ENCODE data around the gene WASHC3. TPM values are rescaled to one million over a fixed set of nuclear protein-coding genes. Genes with fewer than 3 reads are reported as not detected.

Gene WASHC3
- total and polyA plus RNA-seq, 12 donors, result 33.2 to 55.2 (median 43.1) TPM

DNA sequence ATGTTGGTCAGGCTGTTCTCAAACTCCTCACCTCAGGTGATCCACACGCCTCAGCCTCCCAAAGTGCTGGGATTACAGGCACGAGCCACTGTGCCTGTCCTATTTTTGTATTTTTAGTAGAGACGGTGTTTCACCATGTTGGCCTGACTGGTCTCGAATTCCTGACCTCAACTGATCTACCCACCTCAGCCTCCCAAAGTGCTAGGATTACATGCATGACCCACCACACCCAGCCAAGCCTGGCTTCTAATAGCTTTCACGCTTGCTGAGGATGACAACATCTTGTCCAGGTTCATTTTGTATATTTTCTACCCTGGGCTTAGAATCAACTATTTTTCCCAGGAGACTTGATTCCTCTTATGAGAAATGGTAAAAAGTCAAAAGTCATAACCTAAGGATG is 64.7 kb downstream of the WASHC3 start:
- WGBS, 2 donors, result 83 to 86% methylated on average over 5 of the region's 5 CpGs
- no peak for DNase-seq

DNA sequence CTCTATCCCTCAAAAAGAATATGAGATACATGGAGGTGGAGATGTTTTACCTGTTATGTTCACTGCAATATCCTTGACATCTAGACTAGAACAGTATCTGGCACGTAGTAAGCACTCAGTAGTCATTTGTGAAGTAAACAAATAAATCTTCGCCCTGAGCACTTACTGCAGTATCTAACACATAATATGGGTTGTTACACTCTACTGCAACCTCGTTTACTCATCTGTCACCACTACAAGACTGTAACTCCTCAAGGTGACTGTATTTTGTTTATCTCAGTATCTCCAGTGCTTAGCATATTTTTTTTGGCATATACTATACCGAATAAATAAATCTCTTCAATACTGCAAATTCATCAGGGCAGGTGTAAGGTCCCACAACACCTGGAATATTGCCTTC is 66.1 kb downstream of the WASHC3 start:
- H3K27ac ChIP-seq, result no peak overlapping the region
- 72 to 78% methylated on average over 4 of the region's 4 CpGs for WGBS, 2 donors
- TF ChIP-seq, protein P1, sequence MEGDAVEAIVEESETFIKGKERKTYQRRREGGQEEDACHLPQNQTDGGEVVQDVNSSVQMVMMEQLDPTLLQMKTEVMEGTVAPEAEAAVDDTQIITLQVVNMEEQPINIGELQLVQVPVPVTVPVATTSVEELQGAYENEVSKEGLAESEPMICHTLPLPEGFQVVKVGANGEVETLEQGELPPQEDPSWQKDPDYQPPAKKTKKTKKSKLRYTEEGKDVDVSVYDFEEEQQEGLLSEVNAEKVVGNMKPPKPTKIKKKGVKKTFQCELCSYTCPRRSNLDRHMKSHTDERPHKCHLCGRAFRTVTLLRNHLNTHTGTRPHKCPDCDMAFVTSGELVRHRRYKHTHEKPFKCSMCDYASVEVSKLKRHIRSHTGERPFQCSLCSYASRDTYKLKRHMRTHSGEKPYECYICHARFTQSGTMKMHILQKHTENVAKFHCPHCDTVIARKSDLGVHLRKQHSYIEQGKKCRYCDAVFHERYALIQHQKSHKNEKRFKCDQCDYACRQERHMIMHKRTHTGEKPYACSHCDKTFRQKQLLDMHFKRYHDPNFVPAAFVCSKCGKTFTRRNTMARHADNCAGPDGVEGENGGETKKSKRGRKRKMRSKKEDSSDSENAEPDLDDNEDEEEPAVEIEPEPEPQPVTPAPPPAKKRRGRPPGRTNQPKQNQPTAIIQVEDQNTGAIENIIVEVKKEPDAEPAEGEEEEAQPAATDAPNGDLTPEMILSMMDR (IDR thresholded peaks at IDR 0.05), result no peak
- no peaks in the 10 kb centered on the region for H3K27me3 ChIP-seq
- intact Hi-C loops (cut with DNase I), result no loop called here
- no peaks in the 10 kb centered on the region for H3K4me1 ChIP-seq
- DNase-seq, result no peak
- H3K36me3 ChIP-seq, result no peaks in the 10 kb centered on the region
- no peak for ATAC-seq
- no peaks in the 10 kb centered on the region for H3K9me3 ChIP-seq
- H3K4me3 ChIP-seq, result no peak overlapping the region

More for the DNA sequence above, 64.7 kb downstream of the WASHC3 start:
- no peaks in the 10 kb centered on the region for H3K9me3 ChIP-seq
- H3K36me3 ChIP-seq, result no peaks in the 10 kb centered on the region
- TF ChIP-seq, protein P1 (IDR thresholded peaks at IDR 0.05), result no peak
- ATAC-seq, result no peak
- no peaks in the 10 kb centered on the region for H3K4me1 ChIP-seq
- H3K27me3 ChIP-seq, result no peaks in the 10 kb centered on the region
- H3K27ac ChIP-seq, result no peak overlapping the region
- intact Hi-C loops (cut with DNase I), result no loop called here
- no peak overlapping the region for H3K4me3 ChIP-seq

DNA sequence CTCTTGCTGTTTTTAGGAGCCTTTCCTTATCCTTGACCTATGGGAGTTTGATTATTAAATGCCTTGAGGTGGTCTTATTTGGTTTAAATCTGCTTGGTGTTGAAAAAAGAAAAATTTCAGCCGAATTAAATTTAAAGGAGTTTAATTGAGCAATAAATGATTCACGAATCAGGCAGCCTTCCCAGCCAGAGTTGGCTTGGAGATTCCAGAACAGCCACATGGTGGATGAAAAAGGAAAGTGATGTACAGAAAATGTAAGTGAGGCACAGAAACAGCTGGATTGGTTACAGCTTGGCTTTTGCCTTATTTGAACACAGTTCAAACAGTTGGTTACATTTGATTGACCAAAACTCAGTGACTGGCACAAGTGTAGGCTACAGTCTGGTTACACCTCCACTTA is 69.7 kb downstream of the WASHC3 start:
- DNase-seq, result no peak
- TF ChIP-seq, protein P1 (IDR thresholded peaks at IDR 0.05), result no peak
- Histone ChIP-seq H3K27me3 (no peaks in the 10 kb centered on the region), H3K36me3 (no peaks in the 10 kb centered on the region), H3K4me1 (no peaks in the 10 kb centered on the region), H3K9me3 (no peaks in the 10 kb centered on the region), H3K4me3 (no peak overlapping the region), H3K27ac (no peak overlapping the region)
- ATAC-seq, result no peak
- WGBS, 2 donors, result 66 to 75% methylated on average over 2 of the region's 2 CpGs
- intact Hi-C loops (cut with DNase I), result no loop called here

DNA sequence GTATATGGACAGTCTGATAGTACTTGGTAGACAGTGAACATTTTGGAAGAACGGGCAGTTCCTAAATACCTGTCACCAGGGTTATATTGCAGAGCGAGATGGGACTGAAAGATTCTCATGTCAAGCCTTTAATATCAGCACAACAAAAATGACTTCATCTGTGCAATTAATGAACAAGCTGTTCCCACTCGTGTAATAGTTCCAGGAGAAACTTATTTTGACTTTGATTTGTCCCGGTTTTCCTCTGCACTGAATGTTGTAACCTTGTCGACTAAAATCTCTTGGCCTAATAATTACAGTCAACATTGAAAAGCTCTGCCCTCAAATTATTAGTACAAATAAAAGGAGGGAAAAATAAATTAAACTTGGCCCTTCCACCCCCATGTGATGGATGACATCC is 79.5 kb downstream of the WASHC3 start:
- Histone ChIP-seq H3K4me1 (peaks cover 0 to 4% (median 0%) of the 10 kb centered on the region in 9 donors), H3K9me3 (no peaks in the 10 kb centered on the region), H3K27me3 (no peaks in the 10 kb centered on the region), H3K27ac (peak overlapping the region in 1 of 10 donors; percentile 35), H3K4me3 (no peak overlapping the region), H3K36me3 (no peaks in the 10 kb centered on the region)
- ATAC-seq (peak in 1 of 8 donors; percentile 75), DNase-seq (no peak)
- WGBS, 2 donors, result 62 to 65% methylated on average over 5 of the region's 5 CpGs
- intact Hi-C loops (cut with DNase I), result no loop called here
- TF ChIP-seq, protein P1 (IDR thresholded peaks at IDR 0.05), result no peak
